ENCODE data around the gene MYO18A. TPM values are rescaled to one million over a fixed set of nuclear protein-coding genes. Genes with fewer than 3 reads are reported as not detected.

The MYO18A gene
- total and polyA plus RNA-seq, 2 experiments from 2014 or later: 16.0 to 30.5 TPM

DNA sequence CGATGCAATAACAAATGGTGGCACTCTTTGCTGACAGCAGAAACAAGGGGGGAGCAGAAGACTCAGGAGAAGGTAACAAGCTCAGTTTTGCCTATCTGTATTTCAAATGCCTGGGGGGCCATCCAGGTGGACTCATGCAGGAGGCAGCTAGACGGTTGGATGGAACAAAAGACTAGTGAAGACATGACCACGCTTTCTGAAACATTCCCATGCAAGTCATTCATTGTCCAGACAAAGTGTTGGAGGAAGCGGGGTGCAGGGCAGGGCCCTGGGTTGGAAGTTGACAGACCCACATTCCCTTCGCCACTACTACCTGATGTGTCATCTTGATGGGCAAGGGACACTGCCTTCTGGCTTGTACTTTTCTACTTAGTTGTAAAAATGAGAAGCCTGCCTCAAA, 36.7 kb upstream of the MYO18A start:
- no peaks in the 10 kb centered on the region for H3K9me3 ChIP-seq (ENCODE audit: low read depth)
- H3F3A ChIP-seq (ENCODE audit: insufficient read depth): no peaks in the 10 kb centered on the region
- TF ChIP-seq EZH2 (IDR thresholded peaks at IDR 0.05; ENCODE audit: insufficient read depth, poor library complexity, severe bottlenecking): no peak
- no peak for TF ChIP-seq EZH2phosphoT487 (IDR thresholded peaks at IDR 0.05; ENCODE audit: insufficient read depth, low read depth)
- no peaks in the 10 kb centered on the region for H3K9me2 ChIP-seq (ENCODE audit: insufficient read depth)
- H3K27ac ChIP-seq: no peak overlapping the region
- DNase-seq: no peak
- peaks cover 15% of the 10 kb centered on the region for H3K4me1 ChIP-seq (ENCODE audit: insufficient read depth)
- H3K27me3 ChIP-seq (replicated peaks; ENCODE audit: insufficient read depth): no peaks in the 10 kb centered on the region
- H4K20me1 ChIP-seq (ENCODE audit: insufficient read depth): no peaks in the 10 kb centered on the region
- no peak overlapping the region for H3K4me3 ChIP-seq
- no peak overlapping the region for H3K9ac ChIP-seq
- no peak overlapping the region for H2AFZ ChIP-seq
- in situ Hi-C loops (cut with MboI): no loop called here
- no peak overlapping the region for H3K4me2 ChIP-seq (ENCODE audit: unreplicated experiment)
- H3K79me2 ChIP-seq (ENCODE audit: insufficient read depth): no peaks in the 10 kb centered on the region
- 79 to 83% methylated on average over 5 of the region's 5 CpGs for WGBS, 2 experiments (ENCODE audit: low coverage in 1 of 2, low lambda C conversion rate in 2 of 2, missing lambda C conversion rate in 2 of 2)
- H3K36me3 ChIP-seq (ENCODE audit: low read depth): no peaks in the 10 kb centered on the region

DNA sequence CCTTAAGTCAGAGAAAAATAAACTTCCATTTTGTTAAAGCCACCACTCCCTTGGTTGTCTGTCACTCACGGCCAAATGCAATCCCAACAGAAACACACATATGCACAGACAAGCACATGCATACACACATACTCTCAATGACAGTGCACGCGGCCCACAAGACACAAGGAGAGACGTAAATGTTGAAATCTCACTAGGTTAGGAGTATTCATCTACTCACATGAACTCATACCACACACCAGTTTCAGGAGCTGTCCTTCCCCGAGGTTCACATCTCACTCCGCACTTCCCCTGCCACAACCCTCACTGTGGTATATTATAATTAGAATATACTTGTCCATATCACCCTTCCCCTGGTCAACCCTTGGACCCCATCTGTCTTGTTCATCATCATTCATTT, 36.0 kb upstream of the MYO18A start:
- no peaks in the 10 kb centered on the region for H4K20me1 ChIP-seq (ENCODE audit: insufficient read depth)
- no peaks in the 10 kb centered on the region for H3K36me3 ChIP-seq (ENCODE audit: low read depth)
- H3K4me1 ChIP-seq (ENCODE audit: insufficient read depth): peaks cover 15% of the 10 kb centered on the region
- no peaks in the 10 kb centered on the region for H3K9me3 ChIP-seq (ENCODE audit: low read depth)
- no peak overlapping the region for H3K9ac ChIP-seq
- TF ChIP-seq EZH2phosphoT487 (IDR thresholded peaks at IDR 0.05; ENCODE audit: insufficient read depth, low read depth) (no peak), EZH2 (IDR thresholded peaks at IDR 0.05; ENCODE audit: insufficient read depth, poor library complexity, severe bottlenecking) (no peak)
- WGBS, 2 experiments (ENCODE audit: low coverage in 1 of 2, low lambda C conversion rate in 2 of 2, missing lambda C conversion rate in 2 of 2): 93 to 95% methylated on average over 6 of the region's 6 CpGs
- H3K27ac ChIP-seq: no peak overlapping the region
- no peaks in the 10 kb centered on the region for H3F3A ChIP-seq (ENCODE audit: insufficient read depth)
- in situ Hi-C loops (cut with MboI): no loop called here
- H3K4me2 ChIP-seq (ENCODE audit: unreplicated experiment): no peak overlapping the region
- no peaks in the 10 kb centered on the region for H3K27me3 ChIP-seq (replicated peaks; ENCODE audit: insufficient read depth)
- no peak overlapping the region for H3K4me3 ChIP-seq
- H3K9me2 ChIP-seq (ENCODE audit: insufficient read depth): no peaks in the 10 kb centered on the region
- DNase-seq: no peak
- H3K79me2 ChIP-seq (ENCODE audit: insufficient read depth): no peaks in the 10 kb centered on the region
- H2AFZ ChIP-seq: no peak overlapping the region

- H3K4me2 ChIP-seq (ENCODE audit: unreplicated experiment): no peak overlapping the region
- in situ Hi-C loops (cut with MboI): no loop called here
Observed at GRCh38 chr17:29215717-29216116, 35.5 kb upstream of the MYO18A start.

GRCh38 chr17:29215174-29215573, 35.0 kb upstream of the MYO18A start:
- H3K4me3 ChIP-seq: no peak overlapping the region
- H4K20me1 ChIP-seq (ENCODE audit: insufficient read depth): no peaks in the 10 kb centered on the region
- H3K27me3 ChIP-seq (replicated peaks; ENCODE audit: insufficient read depth): no peaks in the 10 kb centered on the region
- WGBS, 2 experiments (ENCODE audit: low coverage in 1 of 2, low lambda C conversion rate in 2 of 2, missing lambda C conversion rate in 2 of 2): 48 to 50% methylated on average over 10 of the region's 10 CpGs
- no peaks in the 10 kb centered on the region for H3F3A ChIP-seq (ENCODE audit: insufficient read depth)
- H3K4me2 ChIP-seq (ENCODE audit: unreplicated experiment): no peak overlapping the region
- DNase-seq: no peak
- no peaks in the 10 kb centered on the region for H3K79me2 ChIP-seq (ENCODE audit: insufficient read depth)
- H2AFZ ChIP-seq: no peak overlapping the region
- no peak overlapping the region for H3K9ac ChIP-seq
- no peaks in the 10 kb centered on the region for H3K36me3 ChIP-seq (ENCODE audit: low read depth)
- H3K27ac ChIP-seq: no peak overlapping the region
- H3K9me2 ChIP-seq (ENCODE audit: insufficient read depth): no peaks in the 10 kb centered on the region
- H3K4me1 ChIP-seq (ENCODE audit: insufficient read depth): peaks cover 15% of the 10 kb centered on the region
- in situ Hi-C loops (cut with MboI): no loop called here
- H3K9me3 ChIP-seq (ENCODE audit: low read depth): no peaks in the 10 kb centered on the region
- TF ChIP-seq EZH2phosphoT487 (IDR thresholded peaks at IDR 0.05; ENCODE audit: insufficient read depth, low read depth): no peak
- no peak for TF ChIP-seq EZH2 (IDR thresholded peaks at IDR 0.05; ENCODE audit: insufficient read depth, poor library complexity, severe bottlenecking)

More at GRCh38 chr17:29215717-29216116, 35.5 kb upstream of the MYO18A start:
- peak; percentile 47 for DNase-seq
- Histone ChIP-seq H3F3A (ENCODE audit: insufficient read depth) (no peaks in the 10 kb centered on the region), H3K9me3 (ENCODE audit: low read depth) (no peaks in the 10 kb centered on the region), H3K36me3 (ENCODE audit: low read depth) (no peaks in the 10 kb centered on the region), H2AFZ (no peak overlapping the region), H3K79me2 (ENCODE audit: insufficient read depth) (no peaks in the 10 kb centered on the region), H3K4me3 (no peak overlapping the region), H3K27ac (no peak overlapping the region), H3K27me3 (replicated peaks; ENCODE audit: insufficient read depth) (no peaks in the 10 kb centered on the region), H3K9me2 (ENCODE audit: insufficient read depth) (no peaks in the 10 kb centered on the region), H3K4me1 (ENCODE audit: insufficient read depth) (peaks cover 15% of the 10 kb centered on the region), H4K20me1 (ENCODE audit: insufficient read depth) (no peaks in the 10 kb centered on the region), H3K9ac (no peak overlapping the region)
- whole genome bisulfite sequencing, 2 experiments (ENCODE audit: low coverage in 1 of 2, low lambda C conversion rate in 2 of 2, missing lambda C conversion rate in 2 of 2): 56 to 65% methylated on average over 4 of the region's 4 CpGs
- TF ChIP-seq EZH2phosphoT487 (IDR thresholded peaks at IDR 0.05; ENCODE audit: insufficient read depth, low read depth) (no peak), EZH2 (IDR thresholded peaks at IDR 0.05; ENCODE audit: insufficient read depth, poor library complexity, severe bottlenecking) (no peak)
